ENCODE measurements around the gene PLA2G4C.

- TF ChIP-seq CTCF (IDR thresholded peaks at IDR 0.05) = no peak
- TF ChIP-seq EP300 (IDR thresholded peaks at IDR 0.05) = no peak
- no peak for TF ChIP-seq POLR2AphosphoS5 (IDR thresholded peaks at IDR 0.05)
- no peak for TF ChIP-seq POLR2A (IDR thresholded peaks at IDR 0.05)
Measured at GRCh38 chr19:48020686-48021085, 89.9 kb downstream of the PLA2G4C start.

Measured in upper lobe of left lung (tissue), 4 donors.